NCI-H2227 (cell line): ENCODE data around the gene KCNH6.

Experiments
- DNase-seq: peaks from one replicate; lab custom pipeline; 2025; ENCODE audit not compliant: unreplicated experiment; lab: John Stamatoyannopoulos, UW

KCNH6 gene

GRCh38 chr17:63523253-63523855 is at the start of gene KCNH6:
Gene KCNH6, plus strand, starts transcription at chr17:63523358. Its CDS starts 56 bp downstream, at chr17:63523414.
- DNase-seq = peak; percentile 52

DNA sequence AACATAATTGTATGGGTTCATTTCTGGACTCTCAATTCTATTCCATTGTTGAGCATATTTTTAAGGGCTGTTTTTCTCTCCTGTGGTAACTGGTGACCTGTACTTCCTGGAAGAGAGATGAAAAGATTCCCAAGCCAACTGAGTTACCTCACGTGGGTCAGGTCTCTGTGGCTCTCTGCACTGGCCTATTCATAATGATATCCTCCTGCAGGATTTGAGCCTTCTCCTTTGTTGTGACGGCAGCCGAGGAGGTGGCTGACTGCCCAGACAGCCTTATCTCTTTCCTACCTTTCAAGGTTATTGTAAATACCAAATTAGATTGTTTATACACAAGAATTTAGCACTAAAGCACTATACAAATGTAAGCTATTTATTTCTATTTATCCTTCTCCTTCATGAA is 49.0 kb upstream of the KCNH6 start:
- no peak for DNase-seq

DNA sequence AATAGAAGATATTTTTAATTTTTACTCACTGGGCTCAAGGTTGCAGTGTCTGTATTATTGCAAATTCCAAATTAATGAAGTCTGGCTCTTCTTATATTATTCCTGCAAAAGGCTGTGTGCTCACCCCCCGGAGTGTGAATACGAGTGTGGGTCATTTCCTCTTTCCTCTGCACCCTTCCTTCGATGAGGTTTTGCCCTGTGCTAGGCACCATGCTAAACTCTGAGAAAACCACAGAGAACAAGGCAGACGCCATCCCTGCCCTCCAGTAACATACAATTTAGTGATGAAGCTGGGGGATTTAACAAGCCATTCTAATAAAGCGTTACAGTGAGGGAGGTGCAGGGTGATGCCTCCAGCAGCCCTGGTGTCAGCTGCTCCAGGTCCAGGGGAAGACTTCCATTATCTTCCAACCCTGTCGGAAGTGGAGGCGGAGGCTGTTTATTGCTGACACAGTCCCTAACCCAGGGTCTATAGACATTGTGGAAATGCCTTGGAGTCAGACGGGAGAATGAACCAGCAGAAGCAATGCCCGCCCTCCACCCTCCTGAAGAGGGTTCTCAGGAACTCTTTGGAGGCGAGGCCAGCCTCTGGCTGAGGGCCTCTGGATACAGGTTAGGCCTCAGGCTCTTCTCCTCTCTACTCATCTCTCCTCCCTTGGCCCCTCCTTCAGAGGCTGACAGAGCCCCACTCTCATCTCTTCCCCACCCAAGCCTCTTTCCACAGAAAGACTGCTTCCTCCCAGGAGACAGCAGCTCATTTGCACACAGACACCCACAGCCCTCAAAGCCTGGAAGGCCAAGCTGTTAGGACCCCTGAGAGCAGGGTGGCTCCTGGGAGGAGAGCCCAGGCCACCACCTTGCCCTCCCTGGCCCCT is 48.3 kb upstream of the KCNH6 start:
- DNase-seq = no peak

DNA sequence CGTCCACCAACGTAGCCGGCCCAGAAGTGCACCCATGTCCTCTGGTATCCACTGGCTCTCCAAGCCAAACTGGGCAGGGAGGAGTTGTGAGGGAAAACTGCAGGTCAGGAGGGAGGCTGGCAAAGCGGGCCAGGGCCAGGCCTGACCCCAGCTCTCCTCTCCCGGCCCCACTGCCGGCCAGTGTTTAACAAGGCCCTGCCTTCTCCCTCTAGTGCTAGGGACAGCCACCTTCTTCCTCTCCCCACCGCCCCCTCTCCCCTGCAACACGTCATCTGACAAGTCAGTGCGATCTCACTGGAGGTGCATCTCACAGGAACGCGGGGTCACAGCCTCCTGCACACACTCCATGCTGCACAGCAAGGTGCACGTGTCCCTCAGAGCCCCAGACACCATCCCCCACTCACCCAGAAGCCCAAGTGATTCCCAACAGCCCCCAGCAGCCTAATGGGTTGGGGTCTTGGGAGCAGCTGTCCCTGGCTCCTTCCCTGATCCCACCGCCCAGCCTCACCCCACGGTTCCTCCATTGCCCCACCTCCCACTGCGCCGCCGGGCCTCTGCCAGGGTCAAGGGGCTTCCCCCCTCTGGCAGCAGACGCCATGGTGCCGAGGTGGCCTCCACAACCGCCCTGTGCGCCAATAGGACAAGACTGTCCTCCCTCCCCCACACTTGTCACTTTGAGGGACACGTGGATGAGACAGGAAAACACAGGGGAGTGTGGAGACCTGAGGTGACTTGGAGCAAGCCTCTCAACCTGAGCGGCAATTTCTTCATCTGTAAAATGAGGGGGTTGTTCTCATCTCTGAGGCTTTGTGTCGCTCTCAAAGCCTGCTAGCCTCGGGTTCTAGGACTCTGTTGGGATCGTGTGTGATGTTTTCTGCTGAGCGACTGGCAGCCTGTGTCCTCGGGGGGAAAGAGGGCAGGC is 47.4 kb upstream of the KCNH6 start:
- no peak for DNase-seq

DNA sequence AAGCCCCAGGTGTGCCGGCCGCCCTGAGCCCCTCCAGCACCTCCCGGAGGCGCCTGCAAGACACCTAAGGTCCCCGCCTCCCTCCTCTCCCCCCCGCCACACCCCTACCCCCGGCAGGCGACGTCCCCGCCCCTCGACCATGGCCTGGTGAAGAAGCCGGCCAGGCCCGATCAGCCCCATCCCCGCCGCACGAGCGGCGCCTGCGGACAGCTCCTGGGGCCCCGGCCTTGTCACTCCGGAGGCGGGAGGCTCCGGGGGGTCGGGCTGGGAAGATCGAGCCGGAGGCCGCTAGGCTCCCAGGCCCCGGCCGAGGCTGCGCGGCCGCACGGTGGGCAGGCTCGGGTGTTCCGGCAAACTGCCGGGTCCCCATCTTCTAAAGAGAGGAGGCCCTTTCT is 46.7 kb upstream of the KCNH6 start:
- peak; percentile 52 for DNase-seq

- peak; percentile 74 for DNase-seq
These were observed 46.2 kb upstream of the KCNH6 start, which contains the start of gene ACE for GRCh38 chr17:63476854-63477479. Gene ACE, plus strand, starts transcription at chr17:63477061. Its CDS starts 34 bp downstream, at chr17:63477095.

- no peak for DNase-seq
These were observed 45.4 kb upstream of the KCNH6 start for GRCh38 chr17:63477480-63478440.

- peak; percentile 73 for DNase-seq
These were observed 44.2 kb upstream of the KCNH6 start for GRCh38 chr17:63478814-63479494.

DNA sequence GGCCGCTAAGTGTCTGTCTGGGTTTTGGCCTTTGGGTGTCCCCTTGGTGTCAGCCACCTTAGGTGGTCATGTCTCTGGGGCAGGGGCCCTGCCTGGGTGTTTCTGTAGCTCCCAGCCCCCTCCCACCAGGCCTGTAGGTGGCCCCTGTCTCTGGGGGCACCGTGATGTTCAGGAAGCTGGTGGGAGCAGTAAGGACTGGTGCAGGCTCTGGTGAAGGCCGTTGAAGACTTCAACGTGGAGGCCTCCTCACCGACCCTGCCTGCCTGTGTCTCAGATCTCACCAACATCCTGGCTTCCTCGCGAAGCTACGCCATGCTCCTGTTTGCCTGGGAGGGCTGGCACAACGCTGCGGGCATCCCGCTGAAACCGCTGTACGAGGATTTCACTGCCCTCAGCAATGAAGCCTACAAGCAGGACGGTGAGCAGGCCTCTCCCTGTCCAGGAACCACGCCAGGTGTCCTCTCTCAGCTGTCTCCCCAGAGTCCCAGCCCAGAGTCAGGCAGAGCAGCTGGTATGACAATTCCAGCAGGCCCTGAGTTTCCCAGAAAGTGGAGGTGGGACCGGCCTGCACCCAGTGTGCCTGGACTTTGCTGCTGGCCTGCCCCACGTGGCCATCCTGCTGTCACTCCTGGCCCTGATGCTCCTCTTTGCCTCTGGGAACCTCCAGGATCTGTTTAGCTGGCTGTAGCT is 43.5 kb upstream of the KCNH6 start:
- no peak for DNase-seq

GRCh38 chr17:63480192-63480784 is 42.9 kb upstream of the KCNH6 start:
- no peak for DNase-seq

- DNase-seq = peak; percentile 13
These were observed 42.2 kb upstream of the KCNH6 start for GRCh38 chr17:63480826-63481487.

GRCh38 chr17:63481488-63481870 is 41.7 kb upstream of the KCNH6 start:
- no peak for DNase-seq

GRCh38 chr17:63482509-63482908 is 40.6 kb upstream of the KCNH6 start:
- no peak for DNase-seq

DNA sequence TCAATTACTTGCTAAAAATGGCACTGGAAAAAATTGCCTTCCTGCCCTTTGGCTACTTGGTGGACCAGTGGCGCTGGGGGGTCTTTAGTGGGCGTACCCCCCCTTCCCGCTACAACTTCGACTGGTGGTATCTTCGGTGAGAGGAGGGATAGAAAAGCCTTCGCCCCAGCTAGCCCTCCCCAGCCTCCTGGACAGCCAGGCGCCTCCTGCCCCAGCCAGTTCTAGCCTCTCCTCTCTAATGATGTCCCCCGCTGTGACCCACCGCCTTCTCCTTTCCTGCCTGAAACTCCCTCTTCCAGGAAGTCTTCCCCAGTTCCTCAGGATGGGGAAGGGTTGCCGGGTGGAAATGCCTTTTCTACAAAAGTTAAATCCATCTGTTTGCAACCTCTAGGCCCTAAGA is 40.1 kb upstream of the KCNH6 start:
- no peak for DNase-seq

DNA sequence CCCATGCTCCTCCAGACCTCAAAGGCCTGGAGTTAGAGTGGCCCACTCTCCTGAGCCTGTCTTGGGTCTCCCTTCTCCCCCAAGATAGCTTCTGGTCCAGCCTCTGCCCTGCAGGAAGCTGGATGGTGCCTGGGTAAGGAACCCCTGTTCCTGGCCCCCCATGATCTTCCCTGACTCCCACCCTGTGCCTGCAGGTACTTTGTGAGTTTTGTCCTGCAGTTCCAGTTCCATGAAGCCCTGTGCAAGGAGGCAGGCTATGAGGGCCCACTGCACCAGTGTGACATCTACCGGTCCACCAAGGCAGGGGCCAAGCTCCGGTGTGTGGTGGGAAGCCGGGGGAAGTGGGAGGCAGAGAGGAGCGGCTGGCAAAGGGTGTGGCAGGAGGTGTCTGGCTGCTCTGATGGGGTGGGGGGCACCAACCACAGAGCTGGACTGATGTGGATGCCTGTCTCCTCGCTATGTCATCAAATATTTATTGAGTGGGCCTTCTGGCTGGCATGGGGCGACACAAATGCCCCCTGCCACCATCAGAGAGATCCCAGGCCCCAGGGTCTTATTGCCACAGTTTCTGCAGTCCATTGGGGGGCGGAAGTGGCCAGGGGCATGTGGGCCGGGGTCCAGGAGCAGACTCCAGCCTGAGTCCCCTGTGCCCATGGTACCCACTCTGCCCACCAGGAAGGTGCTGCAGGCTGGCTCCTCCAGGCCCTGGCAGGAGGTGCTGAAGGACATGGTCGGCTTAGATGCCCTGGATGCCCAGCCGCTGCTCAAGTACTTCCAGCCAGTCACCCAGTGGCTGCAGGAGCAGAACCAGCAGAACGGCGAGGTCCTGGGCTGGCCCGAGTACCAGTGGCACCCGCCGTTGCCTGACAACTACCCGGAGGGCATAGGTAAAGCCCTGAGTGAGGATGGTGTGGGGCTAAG is 39.2 kb upstream of the KCNH6 start:
- no peak for DNase-seq

DNA sequence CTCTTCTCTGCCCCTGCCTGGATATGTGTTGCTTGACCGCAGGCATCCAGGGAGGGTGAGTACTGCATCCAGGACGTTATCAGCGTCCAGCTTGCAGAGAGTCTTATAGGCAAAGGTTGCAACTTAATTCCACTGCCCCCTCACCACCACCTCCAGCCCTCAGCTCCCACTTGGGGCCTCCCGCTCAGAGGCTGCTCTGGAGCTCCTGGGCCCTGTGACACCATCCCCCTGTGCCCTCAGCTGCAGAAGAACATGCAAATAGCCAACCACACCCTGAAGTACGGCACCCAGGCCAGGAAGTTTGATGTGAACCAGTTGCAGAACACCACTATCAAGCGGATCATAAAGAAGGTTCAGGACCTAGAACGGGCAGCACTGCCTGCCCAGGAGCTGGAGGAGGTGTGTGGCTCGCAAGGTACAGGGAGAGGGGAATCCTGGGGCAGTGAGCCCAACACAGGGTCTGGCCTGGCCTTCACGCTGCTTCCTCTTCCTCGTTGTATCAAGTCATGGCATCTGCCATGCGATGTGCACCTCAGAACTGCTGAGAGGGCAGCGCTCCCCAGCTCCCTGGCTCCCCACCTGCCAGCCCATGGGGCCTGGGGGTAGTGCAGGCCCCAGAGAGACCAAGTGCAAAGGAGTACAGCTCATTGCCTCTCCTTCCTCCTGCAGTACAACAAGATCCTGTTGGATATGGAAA is 36.7 kb upstream of the KCNH6 start:
- no peak for DNase-seq
